Tibial nerve (tissue), 4 donors: ENCODE measurements around the gene PLD5. TPM values are rescaled to one million over a fixed set of nuclear protein-coding genes. Genes with fewer than 3 reads are reported as not detected.
"Not testable (repeated sequence)": the region's sequence is repeated elsewhere in the genome, so short reads cannot be mapped to it uniquely, and the experiment has no call there.

Experiments used
- DNase-seq, 2 donors: peaks; one replicate each; pipeline ENCODE4 v3.0.0-alpha.2; 2019; ENCODE audit warnings: low spot score in 2 of 2
- H3K27ac ChIP-seq, 4 donors: fragments of 200-600 bp; sonication (generic) in 3 of 4; one replicate each; pipeline ENCODE4 v1.5.1; 2017 to 2019; ENCODE audit warnings: mild to moderate bottlenecking in 1 of 4
- H3K27me3 ChIP-seq, 2 donors: fragments of 200-600 bp; sonication (generic) in 1 of 2; one replicate each; pipeline versions ENCODE4 v1.5.1 to v1.6.0; 2017 to 2019
- H3K36me3 ChIP-seq, 3 donors: fragments of 200-600 bp; sonication (generic); one replicate each; pipeline ENCODE4 v1.5.1; 2018 to 2019
- H3K4me1 ChIP-seq, 4 donors: fragments of 200-600 bp; sonication (generic) in 3 of 4; one replicate each; pipeline ENCODE4 v1.5.1; 2017 to 2019
- H3K4me3 ChIP-seq, 4 donors: fragments of 200-600 bp; sonication (generic) in 3 of 4; one replicate each; pipeline ENCODE4 v1.5.1; 2017 to 2019; ENCODE audit warnings: mild to moderate bottlenecking in 1 of 4, moderate library complexity in 1 of 4
- H3K9me3 ChIP-seq, 4 donors: fragments of 200-600 bp; sonication (generic) in 3 of 4; one replicate each; pipeline ENCODE4 v1.5.1; 2017 to 2019
- EP300 ChIP-seq, 2 donors: sonication (generic); formaldehyde crosslinking; IDR thresholded peaks; one replicate each; pipeline ENCODE4 v1.6.1; 2017; ENCODE audit warnings: antibody characterized with exemption in 2 of 2, mild to moderate bottlenecking in 1 of 2
- POLR2A ChIP-seq, 2 donors: fragments of 450-650 bp; IDR thresholded peaks; one replicate each; pipeline ENCODE4 v1.6.1; 2017; ENCODE audit warnings: antibody characterized with exemption in 2 of 2, mild to moderate bottlenecking in 2 of 2, moderate library complexity in 2 of 2
- WGBS, 2 donors: methylation state at CpG; one replicate each; pipeline ENCODE4 v1.1.5; 2018; 5-methylcytosine and 5-hydroxymethylcytosine counted together
- total RNA-seq, 4 donors: library from RNA; depleted of rRNA; stranded (reverse); fragments of >200 nt; gene quantifications; one replicate each; pipeline ENCODE4 v1.1.0, GENCODE V29; 2016
- TF ChIP-seq, protein P1 (sequence below), 5 experiments: fragments of 200-600 bp in 3 of 5; fragments of 450-650 bp in 2 of 5; sonication (generic) in 3 of 5; IDR thresholded peaks; one replicate each; pipeline ENCODE4 v1.5.1; 2016 to 2019; ENCODE audit warnings: antibody characterized with exemption in 5 of 5, mild to moderate bottlenecking in 3 of 5, moderate library complexity in 2 of 5

Gene PLD5
- total RNA-seq, 4 donors from 2014 or later: 0.21 to 0.59 TPM; not detected in 2

DNA sequence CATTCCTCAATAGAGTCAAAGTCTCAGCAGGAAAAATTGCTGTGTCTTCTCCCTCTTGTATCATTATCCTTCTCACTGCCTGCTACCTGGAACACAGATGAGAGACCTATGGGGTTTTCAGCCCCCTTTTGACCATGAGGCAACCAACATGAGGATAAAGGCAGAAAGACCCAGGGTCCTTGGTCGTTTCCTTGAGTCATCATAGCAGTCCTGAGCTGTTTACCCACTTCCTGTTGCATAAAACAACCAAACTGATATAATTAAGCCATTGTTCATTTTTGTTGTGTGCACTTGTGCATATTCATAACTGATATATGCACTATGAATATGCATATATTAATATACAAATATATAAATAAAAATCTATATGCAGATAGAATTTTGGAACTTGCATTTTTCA lies 337.3 kb downstream of the PLD5 start:
- DNase-seq: no peak
- 16 to 26% methylated on average over 1 of the region's 1 CpG for WGBS, 2 donors
- H3K27me3 ChIP-seq: no peaks in the 10 kb centered on the region
- no peak overlapping the region for H3K27ac ChIP-seq
- no peaks in the 10 kb centered on the region for H3K4me1 ChIP-seq
- TF ChIP-seq POLR2A (IDR thresholded peaks at IDR 0.05) (no peak), EP300 (IDR thresholded peaks at IDR 0.05) (no peak)
- TF ChIP-seq, protein P1, sequence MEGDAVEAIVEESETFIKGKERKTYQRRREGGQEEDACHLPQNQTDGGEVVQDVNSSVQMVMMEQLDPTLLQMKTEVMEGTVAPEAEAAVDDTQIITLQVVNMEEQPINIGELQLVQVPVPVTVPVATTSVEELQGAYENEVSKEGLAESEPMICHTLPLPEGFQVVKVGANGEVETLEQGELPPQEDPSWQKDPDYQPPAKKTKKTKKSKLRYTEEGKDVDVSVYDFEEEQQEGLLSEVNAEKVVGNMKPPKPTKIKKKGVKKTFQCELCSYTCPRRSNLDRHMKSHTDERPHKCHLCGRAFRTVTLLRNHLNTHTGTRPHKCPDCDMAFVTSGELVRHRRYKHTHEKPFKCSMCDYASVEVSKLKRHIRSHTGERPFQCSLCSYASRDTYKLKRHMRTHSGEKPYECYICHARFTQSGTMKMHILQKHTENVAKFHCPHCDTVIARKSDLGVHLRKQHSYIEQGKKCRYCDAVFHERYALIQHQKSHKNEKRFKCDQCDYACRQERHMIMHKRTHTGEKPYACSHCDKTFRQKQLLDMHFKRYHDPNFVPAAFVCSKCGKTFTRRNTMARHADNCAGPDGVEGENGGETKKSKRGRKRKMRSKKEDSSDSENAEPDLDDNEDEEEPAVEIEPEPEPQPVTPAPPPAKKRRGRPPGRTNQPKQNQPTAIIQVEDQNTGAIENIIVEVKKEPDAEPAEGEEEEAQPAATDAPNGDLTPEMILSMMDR (IDR thresholded peaks at IDR 0.05): no peak
- no peak overlapping the region for H3K4me3 ChIP-seq
- no peaks in the 10 kb centered on the region for H3K36me3 ChIP-seq
- no peaks in the 10 kb centered on the region for H3K9me3 ChIP-seq

- Histone ChIP-seq H3K9me3 (no peaks in the 10 kb centered on the region), H3K27me3 (no peaks in the 10 kb centered on the region), H3K36me3 (no peaks in the 10 kb centered on the region), H3K4me3 (no peak overlapping the region), H3K27ac (no peak overlapping the region), H3K4me1 (no peaks in the 10 kb centered on the region)
- 71 to 80% methylated on average over 3 of the region's 3 CpGs for WGBS, 2 donors
- DNase-seq: no peak
- TF ChIP-seq EP300 (IDR thresholded peaks at IDR 0.05): no peak
- TF ChIP-seq, protein P1 (IDR thresholded peaks at IDR 0.05): no peak
- TF ChIP-seq POLR2A (IDR thresholded peaks at IDR 0.05): no peak
Measured at GRCh38 chr1:242185731-242186130, 338.8 kb downstream of the PLD5 start.

DNA sequence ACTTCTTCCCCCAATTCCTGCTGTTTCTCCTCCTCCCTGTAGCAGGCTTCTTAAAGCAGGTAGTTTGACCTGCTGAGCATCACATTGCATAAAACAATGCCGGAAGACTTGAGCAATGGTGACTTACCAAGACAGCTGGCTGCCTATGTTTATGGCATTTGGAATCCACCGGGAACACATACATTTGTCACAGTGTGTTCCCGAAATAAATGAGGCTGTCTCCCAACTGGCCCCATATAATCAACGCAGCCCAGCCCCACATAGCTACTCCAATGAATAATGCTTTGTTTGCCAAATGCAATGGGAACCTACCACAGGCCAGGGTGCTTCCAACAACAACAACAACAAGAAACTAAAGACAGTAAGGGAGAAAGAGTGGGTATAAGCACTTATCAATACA lies 339.5 kb downstream of the PLD5 start:
- Histone ChIP-seq H3K4me3 (no peak overlapping the region), H3K27me3 (no peaks in the 10 kb centered on the region), H3K4me1 (no peaks in the 10 kb centered on the region), H3K36me3 (no peaks in the 10 kb centered on the region), H3K9me3 (no peaks in the 10 kb centered on the region), H3K27ac (no peak overlapping the region)
- TF ChIP-seq EP300 (IDR thresholded peaks at IDR 0.05) (no peak), POLR2A (IDR thresholded peaks at IDR 0.05) (no peak)
- TF ChIP-seq, protein P1 (IDR thresholded peaks at IDR 0.05): no peak
- 35 to 46% methylated on average over 4 of the region's 4 CpGs for WGBS, 2 donors
- DNase-seq: no peak

- not testable (repeated sequence) for H3K27ac ChIP-seq, DNase-seq, H3K36me3 ChIP-seq, H3K4me3 ChIP-seq, H3K27me3 ChIP-seq, H3K4me1 ChIP-seq
- 65 to 76% methylated on average over 5 of the region's 5 CpGs for WGBS, 2 donors
- H3K9me3 ChIP-seq: peaks cover 0 to 19% (median 0%) of the 10 kb centered on the region in 4 donors
Measured at GRCh38 chr1:242179767-242180166, 344.7 kb downstream of the PLD5 start.

GRCh38 chr1:242178924-242179708 lies 345.4 kb downstream of the PLD5 start:
- Histone ChIP-seq H3K4me3 (no peak overlapping the region), H3K27me3 (no peaks in the 10 kb centered on the region), H3K9me3 (peaks cover 0 to 19% (median 0%) of the 10 kb centered on the region in 4 donors), H3K4me1 (no peaks in the 10 kb centered on the region), H3K36me3 (no peaks in the 10 kb centered on the region), H3K27ac (no peak overlapping the region)
- TF ChIP-seq POLR2A (IDR thresholded peaks at IDR 0.05): no peak
- TF ChIP-seq, protein P1 (IDR thresholded peaks at IDR 0.05): no peak
- TF ChIP-seq EP300 (IDR thresholded peaks at IDR 0.05): no peak
- WGBS, 2 donors: 36 to 43% methylated on average over 8 of the region's 8 CpGs
- no peak for DNase-seq
